ELR (cell line): ENCODE measurements around the gene CCDC69.
"Not testable (repeated sequence)": the region's sequence is repeated elsewhere in the genome, so short reads cannot be mapped to it uniquely, and the experiment has no call there.

Experiments used
- DNase-seq: peaks from one replicate; pipeline ENCODE4 v3.0.0-alpha.2; 2015; ENCODE audit warnings: low read depth

The CCDC69 gene

GRCh38 chr5:151222054-151222789, 1.7 kb downstream of the CCDC69 start:
- no peak for DNase-seq

GRCh38 chr5:151221574-151221973, 2.3 kb downstream of the CCDC69 start:
- peak; percentile 68 for DNase-seq

GRCh38 chr5:151219789-151220188, 4.1 kb downstream of the CCDC69 start:
- DNase-seq = no peak

DNA sequence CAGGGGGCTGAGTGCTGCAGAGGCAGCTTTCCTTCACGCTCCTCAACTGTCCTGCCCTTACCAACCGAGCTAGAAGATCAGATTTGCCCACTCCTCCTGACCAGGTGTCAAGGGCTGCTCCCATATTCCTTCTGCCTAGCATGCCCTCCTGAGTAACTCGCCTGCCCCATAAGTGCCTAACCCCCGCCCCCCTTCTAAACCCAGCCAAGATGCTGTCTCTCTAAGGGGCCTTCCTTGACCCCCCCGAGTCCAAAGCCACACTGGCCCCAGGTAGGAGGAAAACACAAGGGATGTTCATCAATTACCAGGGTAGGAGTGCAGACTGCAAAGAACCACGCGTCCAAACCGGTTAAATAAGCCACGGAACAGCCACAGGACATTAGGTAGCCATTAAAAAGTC, 4.8 kb downstream of the CCDC69 start:
- DNase-seq = no peak

DNA sequence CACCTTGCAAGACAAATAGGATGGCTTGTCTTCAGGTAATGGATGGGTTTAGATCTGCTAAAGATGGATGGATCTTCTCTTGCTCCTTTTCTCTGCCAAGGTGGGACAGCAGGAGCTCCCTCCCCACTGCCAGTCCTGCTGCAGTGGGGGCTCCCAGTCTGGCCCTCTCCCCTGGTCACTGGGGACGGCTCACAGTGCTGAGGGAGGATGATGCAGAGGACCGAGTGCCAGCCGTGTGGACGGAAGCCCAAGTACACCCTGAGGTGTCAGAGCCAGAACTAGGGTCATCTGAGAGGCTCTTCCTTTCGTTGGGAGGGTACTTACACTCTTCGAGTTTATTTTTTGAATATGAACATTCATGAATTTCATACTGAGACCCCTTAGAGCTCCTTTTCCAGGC, 5.7 kb downstream of the CCDC69 start:
- DNase-seq = no peak

DNA sequence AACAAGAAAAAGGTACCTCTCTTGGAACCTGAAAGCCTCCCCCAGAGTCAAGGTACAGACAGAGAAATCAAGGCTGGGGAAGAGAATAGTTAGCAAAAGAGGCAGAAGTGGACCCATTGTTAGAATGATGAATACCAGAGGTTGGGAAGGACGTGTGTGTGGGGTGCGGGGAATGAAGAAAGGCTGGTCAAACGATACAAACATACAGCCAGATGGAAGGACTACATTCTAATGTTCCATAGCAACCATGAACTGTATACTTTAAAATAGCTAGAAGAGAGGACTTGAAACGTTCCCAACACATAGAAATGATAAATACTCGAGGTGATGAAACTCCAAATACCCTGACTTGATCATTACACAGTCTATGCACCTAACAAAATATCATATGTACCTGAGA, 7.1 kb downstream of the CCDC69 start:
- no peak for DNase-seq

DNA sequence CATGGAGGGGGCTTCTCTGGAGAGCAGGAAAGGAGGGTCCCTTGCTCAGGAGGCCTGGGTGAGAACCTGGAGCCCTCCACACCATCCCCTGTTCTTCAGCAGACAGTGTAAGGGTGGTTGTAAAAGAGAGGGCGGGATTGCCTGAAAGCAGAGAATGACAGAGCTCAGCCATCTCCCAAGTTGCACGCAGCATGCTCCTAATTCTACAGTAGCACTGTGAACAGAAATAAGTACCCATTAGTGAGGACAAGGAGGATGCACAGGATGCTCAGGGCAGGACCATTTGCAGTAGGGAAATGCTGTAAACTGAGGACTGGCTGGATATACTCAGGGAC, 8.4 kb downstream of the CCDC69 start:
- DNase-seq = no peak

DNA sequence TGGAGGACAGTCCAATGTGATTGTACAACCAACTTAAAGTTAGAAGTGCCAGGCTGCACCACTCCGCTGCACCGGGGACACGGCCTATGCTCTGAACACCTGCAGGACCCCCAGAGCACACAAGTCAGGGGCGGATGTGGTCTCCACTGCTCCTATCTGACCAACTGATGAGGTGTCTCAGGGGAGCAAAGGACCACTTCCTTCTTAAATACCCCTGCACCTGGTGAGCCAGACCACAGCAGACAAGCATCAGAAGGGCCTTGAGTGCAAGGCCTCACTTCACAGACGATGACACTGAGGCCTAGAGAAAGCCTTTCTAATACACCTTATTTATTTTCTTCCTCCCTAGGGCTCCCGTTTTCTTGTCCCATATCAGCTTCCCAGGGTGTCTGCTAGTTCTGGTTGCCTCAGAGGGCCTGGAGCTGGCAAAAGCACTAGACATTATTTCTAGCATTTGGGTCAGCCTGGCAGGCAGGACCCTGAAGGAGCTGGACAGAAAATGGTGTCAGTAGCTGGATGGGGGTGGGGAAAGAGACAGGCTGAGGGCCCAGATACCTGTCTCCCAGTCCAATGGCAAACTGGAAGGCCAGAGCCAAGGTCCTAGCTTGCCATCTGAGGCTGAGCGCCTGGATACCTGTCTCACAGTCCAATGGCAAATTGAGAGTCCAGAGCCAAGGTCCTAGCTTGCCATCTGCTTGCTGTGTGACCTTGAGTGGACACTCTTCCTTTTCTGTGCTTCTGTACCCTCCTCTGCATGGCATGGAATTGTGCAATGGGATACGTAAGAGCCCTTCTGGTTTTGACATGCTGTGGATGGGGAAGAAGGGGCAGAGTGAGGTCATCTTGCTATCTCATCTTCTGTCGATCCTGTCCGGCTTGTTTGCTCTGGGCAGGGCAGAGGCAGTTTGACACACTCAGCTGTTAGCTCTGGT, 9.0 kb downstream of the CCDC69 start:
- DNase-seq = no peak

DNA sequence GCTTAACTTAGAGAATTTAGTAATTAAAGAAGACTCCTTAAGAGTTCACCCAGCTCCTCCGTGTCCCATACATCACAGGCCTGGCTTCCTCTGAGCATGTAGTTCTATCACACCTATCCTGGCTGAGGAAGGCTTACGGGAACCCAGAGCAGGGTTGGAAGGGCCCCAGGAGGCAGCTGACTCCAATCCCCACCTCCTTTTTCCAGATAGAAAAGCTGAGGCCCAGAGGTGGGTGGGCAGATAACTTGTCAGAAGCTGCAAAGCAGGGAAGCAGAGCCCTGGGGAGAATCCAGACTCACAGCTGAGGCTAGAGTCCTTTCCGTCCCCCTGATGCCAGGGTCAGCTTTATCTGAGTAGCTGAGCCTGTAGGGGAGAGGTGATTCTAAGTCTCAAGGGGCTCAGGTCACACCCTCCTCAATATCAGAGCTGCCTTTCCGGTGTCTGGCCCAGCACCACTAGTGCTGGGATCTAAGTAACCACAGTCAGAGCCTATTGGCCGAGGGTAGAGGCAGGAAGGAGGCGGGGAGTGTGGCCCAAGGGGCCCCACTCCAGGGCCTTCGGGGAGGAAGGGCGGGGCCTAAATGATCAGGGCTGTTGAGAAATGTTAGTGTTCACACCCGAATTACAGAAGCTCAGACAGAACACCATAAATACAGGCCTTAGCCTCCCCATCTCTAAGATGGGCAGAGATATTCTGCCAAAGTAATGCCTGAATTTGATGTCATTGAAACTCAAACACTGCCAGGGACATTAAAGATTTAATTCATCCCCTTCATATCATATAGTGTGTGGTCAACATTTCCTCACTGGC, 9.9 kb downstream of the CCDC69 start:
- peak; percentile 28 for DNase-seq

- no peak for DNase-seq
These were observed 11.5 kb downstream of the CCDC69 start for GRCh38 chr5:151212406-151212798.

DNA sequence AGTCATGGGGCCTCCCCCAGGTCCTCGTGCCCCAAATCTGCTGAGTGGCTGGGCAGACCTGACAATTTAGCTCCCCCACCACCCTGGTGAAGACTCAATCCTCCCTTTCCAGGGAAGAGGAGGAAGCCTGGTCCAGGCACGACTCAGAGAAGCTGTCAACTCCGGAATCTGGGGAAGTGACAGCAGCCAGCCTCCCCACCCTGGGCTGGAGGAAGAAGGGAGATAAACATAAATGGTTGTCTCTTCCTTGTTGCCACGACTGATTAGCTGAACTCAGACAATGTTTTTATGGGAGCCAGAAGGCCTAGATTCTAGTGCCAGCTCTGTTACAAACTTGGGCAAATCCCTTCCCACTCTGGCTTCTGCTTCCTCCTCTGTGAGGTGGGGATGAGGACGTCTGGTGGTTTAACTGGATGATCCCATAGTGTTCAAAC, 15.4 kb downstream of the CCDC69 start:
- DNase-seq = no peak

DNA sequence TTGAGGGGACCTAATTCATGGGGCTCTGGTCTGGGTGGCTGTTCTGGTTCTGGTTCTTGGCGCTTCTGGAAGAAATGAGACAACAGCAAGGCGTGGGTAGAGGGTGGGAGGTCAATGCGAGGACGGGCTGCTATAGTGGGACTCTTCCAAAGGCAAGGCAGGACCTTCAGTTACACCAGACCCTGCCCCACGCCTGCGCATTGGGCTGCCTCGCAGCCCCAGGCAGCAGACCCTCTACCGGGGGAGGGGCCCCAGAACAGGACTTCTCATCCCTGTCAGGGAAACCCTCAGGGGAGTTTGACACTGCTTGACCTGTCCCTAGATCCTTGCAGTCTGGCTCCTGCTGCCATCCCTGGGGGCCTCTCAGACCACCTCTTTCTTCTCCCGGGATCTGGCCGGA, 18.5 kb downstream of the CCDC69 start:
- no peak for DNase-seq

GRCh38 chr5:151204051-151204450, 19.8 kb downstream of the CCDC69 start:
- no peak for DNase-seq

- peak; percentile 91 for DNase-seq
These were observed 21.3 kb downstream of the CCDC69 start for GRCh38 chr5:151202381-151203139.

GRCh38 chr5:151200913-151201595, 22.8 kb downstream of the CCDC69 start:
- no peak for DNase-seq

DNA sequence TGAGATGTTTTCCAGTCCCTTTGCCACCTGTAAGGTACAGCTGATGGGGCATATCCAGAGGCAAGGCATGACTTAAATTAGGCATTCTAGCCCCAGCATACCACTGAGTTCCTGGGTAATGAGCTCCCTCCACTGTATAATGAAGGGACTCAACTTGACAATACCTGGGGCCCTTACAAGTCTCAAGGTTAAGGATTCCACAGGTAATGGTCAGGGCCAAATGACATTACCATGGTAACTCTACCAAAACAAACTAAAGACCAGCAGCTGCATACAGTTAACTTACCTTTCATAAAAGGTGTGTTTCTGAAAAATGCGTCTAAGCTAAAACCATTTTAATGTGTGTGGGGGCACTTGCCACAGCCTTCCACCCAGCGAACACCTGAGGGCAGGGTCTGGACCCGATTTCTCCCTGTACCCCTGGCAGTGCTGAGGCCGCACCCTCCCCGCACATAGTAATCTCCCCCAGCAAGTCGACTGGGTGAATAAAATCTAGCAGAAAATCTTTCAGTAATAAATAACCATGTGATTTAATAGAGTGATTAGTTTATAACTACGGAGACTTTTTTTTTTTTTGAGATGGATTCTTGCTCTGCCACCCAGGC, 24.2 kb downstream of the CCDC69 start:
- DNase-seq = no peak

GRCh38 chr5:151198861-151199260, 25.0 kb downstream of the CCDC69 start:
- no peak for DNase-seq

GRCh38 chr5:151197291-151197600, 26.6 kb downstream of the CCDC69 start:
- not testable (repeated sequence) for DNase-seq

- no peak for DNase-seq
These were observed 27.2 kb downstream of the CCDC69 start for GRCh38 chr5:151196556-151197290.

- DNase-seq = no peak
These were observed 28.3 kb downstream of the CCDC69 start for GRCh38 chr5:151195622-151196021.
